GM18861 (cell line): ENCODE data around the gene DPRX.

Experiments used
- ATAC-seq: cut with Tn5 transposase; IDR thresholded peaks from one replicate; pipeline ENCODE4 v1.9.1; 2021; ENCODE audit not compliant: unreplicated experiment

The DPRX gene

GRCh38 chr19:53631949-53632407, at the start of gene DPRX:
Gene DPRX, plus strand, starts transcription at chr19:53631999. Its CDS starts 108 bp downstream, at chr19:53632107.
- ATAC-seq: no peak

GRCh38 chr19:53583181-53583580, 48.6 kb upstream of the DPRX start:
- ATAC-seq: no peak

- no peak for ATAC-seq
These were observed 45.5 kb upstream of the DPRX start for GRCh38 chr19:53586277-53586691.

- ATAC-seq: no peak
These were observed 36.8 kb upstream of the DPRX start for GRCh38 chr19:53594811-53595509.

- no peak for ATAC-seq
These were observed 36.3 kb upstream of the DPRX start for GRCh38 chr19:53595510-53595867.

GRCh38 chr19:53596056-53596455, 35.7 kb upstream of the DPRX start:
- no peak for ATAC-seq

- ATAC-seq: no peak
These were observed 34.8 kb upstream of the DPRX start for GRCh38 chr19:53597023-53597422.

GRCh38 chr19:53598361-53598760, 33.4 kb upstream of the DPRX start:
- no peak for ATAC-seq

- no peak for ATAC-seq
These were observed 31.6 kb upstream of the DPRX start for GRCh38 chr19:53600217-53600616.

GRCh38 chr19:53606031-53606430, 25.8 kb upstream of the DPRX start:
- no peak for ATAC-seq

GRCh38 chr19:53608381-53608780, 23.4 kb upstream of the DPRX start:
- no peak for ATAC-seq

- no peak for ATAC-seq
These were observed 18.9 kb upstream of the DPRX start for GRCh38 chr19:53612762-53613526.

- no peak for ATAC-seq
These were observed 9.7 kb upstream of the DPRX start for GRCh38 chr19:53621885-53622740.

GRCh38 chr19:53624771-53625545, 6.8 kb upstream of the DPRX start:
- ATAC-seq: no peak

GRCh38 chr19:53626486-53626885, 5.3 kb upstream of the DPRX start:
- ATAC-seq: no peak

GRCh38 chr19:53626976-53627375, 4.8 kb upstream of the DPRX start:
- no peak for ATAC-seq

GRCh38 chr19:53634768-53635167, 3.0 kb downstream of the DPRX start:
- ATAC-seq: no peak

- no peak for ATAC-seq
These were observed 7.7 kb downstream of the DPRX start for GRCh38 chr19:53639471-53639870.

- no peak for ATAC-seq
These were observed 10.7 kb downstream of the DPRX start for GRCh38 chr19:53642381-53643099.
